Testis (tissue), 2 donors: ENCODE data around the gene PSMC3IP.

Source experiments
- CTCF ChIP-seq, 3 experiments: fragments of 450-650 bp in 2 of 3; fragments of 200-600 bp in 1 of 3; sonication (generic) in 1 of 3; IDR thresholded peaks; one replicate each; pipeline ENCODE4 v1.5.1; 2016 to 2019; ENCODE audit warnings: antibody characterized with exemption in 3 of 3, mild to moderate bottlenecking in 2 of 3, moderate library complexity in 1 of 3
- POLR2A ChIP-seq: fragments of 450-650 bp; IDR thresholded peaks from one replicate; pipeline ENCODE4 v1.6.1; 2017; ENCODE audit warnings: antibody characterized with exemption, mild to moderate bottlenecking, moderate library complexity

DNA sequence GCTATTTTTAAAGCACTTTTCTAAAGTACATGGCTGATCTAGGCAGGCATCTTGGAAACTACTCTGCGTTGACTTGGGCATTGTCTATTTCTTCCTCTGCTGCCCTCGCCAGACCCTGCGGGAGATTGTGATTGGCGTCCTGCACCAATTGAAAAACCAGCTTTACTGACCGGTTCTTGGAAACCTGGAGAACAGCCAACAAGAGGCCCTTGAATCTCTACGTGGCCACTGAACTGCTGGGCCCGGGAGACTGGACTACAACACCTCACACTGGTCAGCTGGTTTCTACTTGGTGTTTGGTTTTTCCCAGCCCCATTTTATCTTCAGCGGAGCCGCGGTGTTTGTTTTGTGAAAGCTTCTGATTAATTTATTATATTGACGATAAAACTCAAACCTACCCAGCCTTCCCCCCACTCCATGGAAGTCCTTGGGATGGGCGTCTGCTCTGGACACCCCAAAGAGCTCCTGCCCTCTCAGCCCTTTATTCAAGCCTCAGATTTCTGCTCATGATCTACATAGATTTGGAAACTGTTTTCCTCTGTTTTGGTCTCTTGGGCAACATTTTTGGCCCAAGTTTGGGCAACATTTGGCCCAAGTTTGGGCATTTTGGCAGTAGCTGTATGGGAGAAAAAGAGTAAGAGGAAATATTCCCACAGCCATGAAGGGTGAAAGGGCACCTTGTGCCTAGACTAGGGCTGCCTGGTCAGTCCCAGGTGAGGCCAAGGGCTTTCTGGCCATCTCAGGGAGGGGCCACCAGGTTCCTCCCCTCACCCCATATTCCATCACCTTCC lies 5.9 kb downstream of the PSMC3IP start:
- TF ChIP-seq CTCF (IDR thresholded peaks at IDR 0.05) (no peak), POLR2A (no peak)
